Spinal cord (tissue), 10 donors: Measurements from ENCODE around the gene ASH1L. TPM values are rescaled to one million over a fixed set of nuclear protein-coding genes. Genes with fewer than 3 reads are reported as not detected.
"Not testable (repeated sequence)": the region's sequence is repeated elsewhere in the genome, so short reads cannot be mapped to it uniquely, and the experiment has no call there.

Source experiments
- DNase-seq, 6 donors: peaks; one replicate each; pipeline versions ENCODE4 v3.0.0 to v3.0.0-alpha.2; 2013 to 2015; ENCODE audit warnings: low spot score in 6 of 6, low read depth in 4 of 6
- H3K27ac ChIP-seq: one replicate; pipeline ENCODE4 v1.5.1; 2013; ENCODE audit warnings: low read depth, low read length, control low read depth
- H3K27me3 ChIP-seq: one replicate; pipeline ENCODE4 v1.6.1; 2013; ENCODE audit warnings: low read length; ENCODE audit not compliant: control insufficient read depth, insufficient read depth
- H3K36me3 ChIP-seq: one replicate; pipeline ENCODE4 v1.6.1; 2013; ENCODE audit warnings: low read length; ENCODE audit not compliant: control insufficient read depth, insufficient read depth
- H3K4me1 ChIP-seq: one replicate; pipeline ENCODE4 v1.6.1; 2013; ENCODE audit warnings: low read length; ENCODE audit not compliant: control insufficient read depth, insufficient read depth
- H3K4me3 ChIP-seq: one replicate; pipeline ENCODE4 v1.5.1; 2013; ENCODE audit warnings: low read depth, low read length, control low read depth
- H3K9me3 ChIP-seq: one replicate; pipeline ENCODE4 v1.6.1; 2013; ENCODE audit warnings: low read length; ENCODE audit not compliant: control insufficient read depth, insufficient read depth
- WGBS: methylation state at CpG from one replicate; pipeline ENCODE4 v1.1.5; 2013; ENCODE audit warnings: missing lambda C conversion rate; ENCODE audit not compliant: insufficient coverage; 5-methylcytosine and 5-hydroxymethylcytosine counted together
- polyA plus RNA-seq, 2 donors: library from polyadenylated mRNA; unstranded; fragments of 120-200 nt; gene quantifications; one replicate each; pipeline ENCODE4 v1.2.1, GENCODE V29; 2013; ENCODE audit not compliant: insufficient read length in 2 of 2
- total RNA-seq, 2 donors: library from RNA; depleted of rRNA in 1 of 2; stranded (reverse); fragments of 120-200 nt in 1 of 2; fragments of >200 nt in 1 of 2; gene quantifications; one replicate each; pipeline versions ENCODE4 v1.2.3 to v1.2.4, GENCODE V29; 2013 to 2014
- donor health status: healthy.

ASH1L gene
- total and polyA plus RNA-seq, 4 donors, result 35.9 to 65.9 (median 46.0) TPM

DNA sequence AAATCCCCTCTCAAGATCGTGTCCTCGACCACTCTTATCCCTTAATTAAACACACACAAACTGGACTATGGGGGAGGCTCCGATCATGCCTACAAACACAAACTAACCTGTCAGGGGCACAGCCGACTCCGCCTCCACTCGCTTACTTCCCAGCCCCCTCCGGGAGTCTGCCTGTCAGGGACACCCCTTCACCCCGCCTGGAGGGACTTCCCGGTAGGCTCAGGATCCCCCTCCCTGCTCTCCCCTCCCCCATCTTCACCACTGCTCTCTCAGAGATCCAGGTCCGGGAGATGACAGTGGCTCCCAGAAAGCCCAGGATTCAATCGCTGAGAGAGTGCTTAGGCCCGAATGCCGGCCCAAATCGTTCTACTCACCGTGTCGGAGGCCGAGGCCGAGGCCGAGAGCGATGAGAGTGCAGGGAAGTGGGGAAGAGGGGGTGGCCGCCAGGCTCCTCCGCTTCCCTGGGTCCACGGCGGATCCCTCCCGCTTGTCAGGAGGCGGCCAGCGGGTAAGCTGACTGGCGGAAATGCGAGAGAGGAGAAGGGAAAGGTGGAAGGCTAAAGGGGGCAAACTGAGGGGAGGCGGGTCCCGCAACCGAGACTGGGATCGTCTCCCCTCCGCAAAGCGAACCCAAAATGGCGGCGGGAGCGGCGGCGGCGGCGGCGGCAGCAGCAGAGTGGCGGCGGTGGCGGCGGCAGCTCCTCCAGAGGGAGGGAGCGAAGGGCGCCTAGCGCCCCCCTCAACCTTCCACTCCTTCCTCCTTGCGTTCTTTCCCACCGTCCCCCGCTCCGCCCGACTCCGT, 623 bp downstream of the ASH1L start:
- H3K9me3 ChIP-seq, H3K36me3 ChIP-seq, H3K27me3 ChIP-seq: not testable (repeated sequence)
- peak in 3 of 6 donors; percentile 28 to 53 (median 29) for DNase-seq
- Histone ChIP-seq H3K4me1 (peaks cover 22% of the 10 kb centered on the region), H3K4me3 (peak overlapping the region; percentile 95), H3K27ac (peak overlapping the region; percentile 100)
- WGBS, result 0% methylated on average over 45 of the region's 56 CpGs

DNA sequence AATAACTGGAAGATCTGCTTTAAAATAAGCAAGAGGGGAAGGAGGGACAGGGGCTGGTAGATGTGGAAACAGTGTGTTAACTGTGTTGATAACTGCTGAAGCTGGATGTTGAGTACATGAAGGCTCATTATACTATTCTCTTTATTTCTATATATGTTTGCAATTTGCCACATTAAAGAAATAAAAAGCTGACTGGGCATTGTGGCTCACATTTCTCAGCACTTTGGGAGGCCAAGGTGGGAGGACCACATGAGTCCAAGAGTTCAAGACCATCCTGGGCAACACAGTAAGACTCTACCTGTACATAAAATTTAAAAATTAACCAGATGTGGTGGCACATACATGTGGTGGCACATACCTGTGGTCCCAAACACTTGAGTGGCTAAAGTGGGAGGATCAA, 6.7 kb downstream of the ASH1L start:
- no peak overlapping the region for H3K4me3 ChIP-seq
- no peaks in the 10 kb centered on the region for H3K27me3 ChIP-seq
- no peak for DNase-seq
- no peak overlapping the region for H3K27ac ChIP-seq
- H3K36me3 ChIP-seq, result peaks cover 14% of the 10 kb centered on the region
- no peaks in the 10 kb centered on the region for H3K9me3 ChIP-seq
- H3K4me1 ChIP-seq, result peaks cover 12% of the 10 kb centered on the region

DNA sequence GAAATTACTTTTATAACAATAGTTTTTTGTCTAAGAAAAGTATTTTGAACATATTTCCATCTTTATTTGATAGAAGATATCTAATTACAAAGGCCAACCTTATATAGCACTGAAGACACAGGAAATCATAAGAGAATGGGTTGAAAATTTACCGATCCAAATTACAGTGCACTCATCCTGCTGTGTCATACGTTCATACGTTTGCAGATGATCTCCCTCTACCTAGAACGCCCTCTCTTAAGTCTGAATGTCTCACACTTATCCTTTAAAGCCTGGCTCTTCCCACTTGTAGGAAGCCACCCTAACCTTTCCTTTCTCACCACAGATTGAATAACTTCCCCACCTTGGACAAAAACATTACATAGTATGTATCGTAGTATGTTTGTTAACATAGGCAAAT, 9.3 kb downstream of the ASH1L start:
- Histone ChIP-seq H3K4me1 (peaks cover 3% of the 10 kb centered on the region), H3K9me3 (no peaks in the 10 kb centered on the region), H3K36me3 (peaks cover 11% of the 10 kb centered on the region), H3K27me3 (no peaks in the 10 kb centered on the region), H3K4me3 (no peak overlapping the region), H3K27ac (no peak overlapping the region)
- DNase-seq, result no peak
- 85% methylated on average over 4 of the region's 5 CpGs for WGBS

DNA sequence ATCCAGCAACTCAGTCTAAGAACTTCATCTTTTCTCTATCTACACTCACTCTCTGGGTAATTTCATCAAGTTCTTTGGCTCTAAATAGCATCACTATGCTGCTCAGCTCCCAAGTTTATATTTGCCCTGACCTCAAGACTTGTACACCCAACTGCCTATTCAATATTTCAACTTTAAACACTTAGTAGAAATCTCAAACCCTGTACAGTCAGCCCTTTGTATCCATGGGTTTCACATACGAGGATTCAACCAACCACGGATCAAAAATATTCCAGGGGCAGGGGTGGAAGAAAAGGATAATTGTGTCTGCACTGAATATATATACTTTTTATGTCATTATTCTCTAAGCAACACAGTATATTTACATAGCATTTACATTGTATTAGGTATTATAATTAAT, 13.9 kb downstream of the ASH1L start:
- Histone ChIP-seq H3K9me3 (no peaks in the 10 kb centered on the region), H3K4me1 (no peaks in the 10 kb centered on the region), H3K27ac (no peak overlapping the region), H3K27me3 (no peaks in the 10 kb centered on the region), H3K36me3 (peaks cover 3% of the 10 kb centered on the region), H3K4me3 (no peak overlapping the region)
- WGBS, result no CpG with 5 or more reads among the region's 2 CpGs
- no peak for DNase-seq

DNA sequence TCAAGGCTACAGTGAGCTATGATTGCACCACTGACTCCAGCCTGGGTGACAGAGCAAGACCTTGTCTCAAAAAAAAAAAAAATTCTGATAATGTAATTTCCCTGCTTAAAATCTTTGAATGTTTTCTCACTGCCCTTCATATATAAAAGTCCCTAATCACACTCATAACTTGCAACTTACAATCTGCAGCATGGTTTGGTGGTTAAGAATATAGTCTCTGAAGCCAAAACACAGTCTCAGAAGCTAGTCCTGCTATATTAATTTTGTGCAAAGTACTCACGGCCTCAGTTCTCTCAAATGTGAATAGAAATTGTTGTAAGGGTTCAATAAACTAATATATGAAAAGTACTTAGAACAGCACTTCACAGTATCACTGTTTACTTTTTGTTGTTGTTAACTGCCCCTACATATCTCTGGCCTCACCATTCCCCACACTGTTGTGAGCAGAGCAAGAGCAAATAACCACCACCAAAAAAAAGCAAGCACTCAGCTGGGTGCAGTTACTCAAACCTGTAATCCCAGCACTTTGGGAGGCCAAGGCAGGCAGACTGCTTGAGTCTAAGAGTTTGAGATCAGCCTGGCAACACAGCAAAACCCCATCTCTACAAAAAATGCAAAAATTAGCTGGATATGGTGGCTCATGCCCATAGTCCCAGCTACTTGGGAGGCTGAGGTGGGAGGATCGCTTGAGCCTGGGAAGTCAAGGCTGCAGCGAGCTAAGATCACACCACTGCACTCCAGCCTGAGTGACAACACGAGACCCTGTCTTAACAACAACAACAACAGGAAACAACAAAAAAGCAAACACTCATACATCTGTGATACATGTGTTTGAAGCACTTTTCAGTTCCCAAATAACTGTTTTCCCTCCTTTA, 22.4 kb downstream of the ASH1L start:
- no peaks in the 10 kb centered on the region for H3K27me3 ChIP-seq
- WGBS, result no CpG with 5 or more reads among the region's 4 CpGs
- no peaks in the 10 kb centered on the region for H3K36me3 ChIP-seq
- H3K4me1 ChIP-seq, result no peaks in the 10 kb centered on the region
- DNase-seq, result no peak
- H3K9me3 ChIP-seq, result no peaks in the 10 kb centered on the region
- no peak overlapping the region for H3K4me3 ChIP-seq
- no peak overlapping the region for H3K27ac ChIP-seq

DNA sequence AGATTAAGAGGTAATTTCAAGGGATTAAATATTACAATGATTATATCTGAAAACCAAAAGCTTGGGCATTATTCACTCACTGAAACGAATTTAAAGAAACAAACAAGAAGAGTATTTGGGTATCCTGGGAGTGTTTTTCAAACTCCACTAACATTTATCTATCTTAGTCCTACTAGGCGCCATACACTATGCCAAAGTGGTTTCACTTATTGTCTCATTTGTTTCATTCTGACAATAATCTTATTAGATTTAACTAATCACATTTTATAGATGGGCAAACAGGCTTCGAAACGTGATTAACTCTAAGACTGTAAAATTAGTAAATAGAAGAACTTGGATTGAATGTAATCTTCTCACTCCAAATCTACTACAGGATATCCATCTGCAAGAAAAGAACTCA, 25.4 kb downstream of the ASH1L start:
- Histone ChIP-seq H3K4me3 (no peak overlapping the region), H3K4me1 (no peaks in the 10 kb centered on the region), H3K27ac (no peak overlapping the region), H3K9me3 (no peaks in the 10 kb centered on the region), H3K36me3 (no peaks in the 10 kb centered on the region), H3K27me3 (no peaks in the 10 kb centered on the region)
- no peak for DNase-seq
- WGBS, result no CpG with 5 or more reads among the region's 4 CpGs

DNA sequence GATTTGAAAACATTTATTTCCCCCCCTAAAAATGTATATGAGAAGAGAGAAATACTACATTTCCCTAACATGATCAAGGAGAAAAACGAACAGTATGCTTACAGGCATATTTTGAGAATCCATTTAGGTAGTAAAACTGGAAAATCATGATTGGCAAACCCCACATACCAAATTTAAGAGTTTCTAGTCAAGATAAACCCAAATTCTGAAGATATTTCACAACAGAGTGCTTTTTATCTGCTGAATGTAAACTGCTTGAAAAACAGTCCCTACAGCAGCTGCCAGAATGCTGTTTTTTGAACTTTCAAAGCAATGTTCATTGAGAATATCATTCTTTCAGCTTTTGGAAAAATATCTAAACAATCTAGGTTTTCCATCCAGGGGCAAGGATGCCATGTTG, 31.0 kb downstream of the ASH1L start:
- H3K36me3 ChIP-seq, result no peaks in the 10 kb centered on the region
- no peak overlapping the region for H3K4me3 ChIP-seq
- no CpG with 5 or more reads among the region's 1 CpG for WGBS
- no peaks in the 10 kb centered on the region for H3K27me3 ChIP-seq
- DNase-seq, result no peak
- H3K4me1 ChIP-seq, result no peaks in the 10 kb centered on the region
- H3K27ac ChIP-seq, result no peak overlapping the region
- H3K9me3 ChIP-seq, result no peaks in the 10 kb centered on the region

DNA sequence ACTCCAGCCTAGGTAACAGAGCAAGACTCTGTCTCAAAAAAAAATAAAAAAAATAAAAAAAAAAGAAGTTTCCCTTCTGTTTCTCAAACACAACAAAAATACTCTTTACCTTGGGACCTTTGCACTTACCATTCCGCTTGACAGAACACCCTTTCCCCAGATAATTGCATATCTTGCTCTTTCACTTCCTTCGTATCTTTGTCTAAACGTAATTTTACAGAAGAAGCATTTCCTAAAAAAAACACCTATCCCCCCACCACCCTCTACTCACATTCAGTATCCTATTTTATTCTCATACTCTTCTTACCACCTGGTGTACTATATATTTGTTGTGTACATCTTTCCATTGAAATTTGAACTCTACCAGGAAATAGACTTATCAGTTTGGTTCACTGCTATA, 32.7 kb downstream of the ASH1L start:
- Histone ChIP-seq H3K9me3 (no peaks in the 10 kb centered on the region), H3K4me3 (no peak overlapping the region), H3K4me1 (no peaks in the 10 kb centered on the region), H3K36me3 (no peaks in the 10 kb centered on the region), H3K27me3 (no peaks in the 10 kb centered on the region), H3K27ac (no peak overlapping the region)
- 86% methylated on average over 3 of the region's 3 CpGs for WGBS
- no peak for DNase-seq

DNA sequence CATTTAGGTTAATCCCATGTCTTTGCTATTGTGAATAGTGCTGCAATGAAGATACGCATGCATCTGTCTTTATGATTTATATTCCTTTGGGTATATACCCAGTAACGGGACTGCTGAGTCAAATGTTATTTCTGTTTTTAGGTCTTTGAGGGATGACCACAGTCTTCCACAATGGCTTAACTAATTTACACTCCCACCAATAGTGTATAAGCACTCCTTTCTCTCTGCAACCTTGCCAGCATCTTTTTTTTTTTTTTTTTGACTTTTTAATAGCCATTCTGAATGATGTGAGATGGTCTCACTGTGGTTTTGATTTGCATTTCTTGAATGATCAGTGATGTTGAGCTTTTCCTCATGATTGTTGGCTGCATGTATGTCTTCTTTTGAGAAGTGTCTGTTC, 33.5 kb downstream of the ASH1L start:
- no peaks in the 10 kb centered on the region for H3K27me3 ChIP-seq
- no CpG with 5 or more reads among the region's 2 CpGs for WGBS
- H3K9me3 ChIP-seq, result no peaks in the 10 kb centered on the region
- H3K4me1 ChIP-seq, result no peaks in the 10 kb centered on the region
- DNase-seq, result no peak
- H3K4me3 ChIP-seq, result no peak overlapping the region
- H3K27ac ChIP-seq, result no peak overlapping the region
- H3K36me3 ChIP-seq, result no peaks in the 10 kb centered on the region

DNA sequence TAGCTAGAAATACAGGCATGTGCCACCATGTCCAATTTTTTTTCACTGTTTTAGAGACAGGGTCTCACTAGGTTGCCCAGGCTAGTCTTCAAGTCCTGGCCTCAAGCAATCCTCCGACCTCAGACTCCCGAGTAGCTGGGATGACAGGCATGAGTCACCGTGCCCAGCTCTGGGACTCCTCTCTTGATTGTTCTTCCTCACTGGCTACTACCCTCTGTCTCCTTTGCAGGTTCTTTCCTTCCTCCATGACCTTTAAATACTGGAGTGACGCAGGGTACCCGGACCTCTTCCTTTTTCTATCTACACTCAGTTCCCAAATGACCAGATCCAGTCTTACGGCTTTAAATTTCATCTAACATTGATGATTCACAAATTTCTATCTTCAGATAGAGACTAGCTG, 34.9 kb downstream of the ASH1L start:
- Histone ChIP-seq H3K4me3 (no peak overlapping the region), H3K4me1 (no peaks in the 10 kb centered on the region), H3K27me3 (no peaks in the 10 kb centered on the region), H3K27ac (no peak overlapping the region), H3K36me3 (no peaks in the 10 kb centered on the region), H3K9me3 (no peaks in the 10 kb centered on the region)
- WGBS, result 88% methylated on average over 6 of the region's 6 CpGs
- DNase-seq, result no peak
